ENCODE measurements around the gene ZNF407. TPM values are rescaled to one million over a fixed set of nuclear protein-coding genes. Genes with fewer than 3 reads are reported as not detected.
A peak's percentile ranks its signal among the peaks of the same experiment; 100 is the strongest.

ZNF407 gene
- total and polyA plus RNA-seq, 7 donors: 2.4 to 10.2 (median 7.9) TPM

DNA sequence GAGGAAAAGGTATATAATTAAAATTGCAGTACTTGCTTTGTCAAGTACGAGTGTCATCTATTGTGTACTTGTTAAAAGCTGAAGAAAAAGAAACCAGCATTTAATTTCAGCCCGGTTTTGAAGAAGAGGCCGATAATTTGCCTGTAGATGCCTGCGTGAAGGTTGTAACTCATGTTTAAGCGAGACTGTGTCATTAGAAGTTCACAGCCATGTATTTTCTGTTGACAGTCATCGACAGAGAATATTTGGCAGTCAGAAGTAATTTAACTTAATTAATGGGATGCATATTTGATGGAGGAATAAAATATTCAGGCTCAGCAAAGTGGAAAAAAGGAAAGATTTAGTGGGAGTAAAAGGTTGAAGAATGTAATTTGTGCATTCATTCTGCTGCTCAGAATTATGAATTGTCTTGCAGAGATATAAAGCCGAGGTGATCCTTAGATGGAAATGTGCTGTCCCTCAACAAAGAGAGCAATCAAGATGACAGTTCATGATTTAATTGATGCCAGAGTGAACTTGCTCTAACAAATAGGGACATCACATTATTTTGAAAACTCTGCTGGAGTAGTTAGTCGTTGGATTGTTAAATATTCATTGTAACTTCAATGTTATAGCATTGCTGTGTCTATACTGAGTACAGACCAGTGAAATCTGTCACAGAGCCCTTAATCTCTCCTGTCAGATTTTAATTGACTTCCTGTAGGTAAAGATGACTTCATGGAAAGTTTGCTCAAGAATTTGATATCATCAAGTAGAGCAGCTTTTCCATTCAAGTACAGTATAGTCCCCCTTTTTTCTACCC, 53.9 kb downstream of the ZNF407 start:
- no peak overlapping the region for H3K4me3 ChIP-seq
- no peaks in the 10 kb centered on the region for H3K27me3 ChIP-seq (ENCODE audit: insufficient read depth in 3 of 3, low read length in 2 of 3)
- H3K4me1 ChIP-seq: no peaks in the 10 kb centered on the region
- no peak for ATAC-seq
- WGBS, 3 donors: 76 to 78% (median 77%) methylated on average over 8 of the region's 8 CpGs
- TF ChIP-seq, protein P1, sequence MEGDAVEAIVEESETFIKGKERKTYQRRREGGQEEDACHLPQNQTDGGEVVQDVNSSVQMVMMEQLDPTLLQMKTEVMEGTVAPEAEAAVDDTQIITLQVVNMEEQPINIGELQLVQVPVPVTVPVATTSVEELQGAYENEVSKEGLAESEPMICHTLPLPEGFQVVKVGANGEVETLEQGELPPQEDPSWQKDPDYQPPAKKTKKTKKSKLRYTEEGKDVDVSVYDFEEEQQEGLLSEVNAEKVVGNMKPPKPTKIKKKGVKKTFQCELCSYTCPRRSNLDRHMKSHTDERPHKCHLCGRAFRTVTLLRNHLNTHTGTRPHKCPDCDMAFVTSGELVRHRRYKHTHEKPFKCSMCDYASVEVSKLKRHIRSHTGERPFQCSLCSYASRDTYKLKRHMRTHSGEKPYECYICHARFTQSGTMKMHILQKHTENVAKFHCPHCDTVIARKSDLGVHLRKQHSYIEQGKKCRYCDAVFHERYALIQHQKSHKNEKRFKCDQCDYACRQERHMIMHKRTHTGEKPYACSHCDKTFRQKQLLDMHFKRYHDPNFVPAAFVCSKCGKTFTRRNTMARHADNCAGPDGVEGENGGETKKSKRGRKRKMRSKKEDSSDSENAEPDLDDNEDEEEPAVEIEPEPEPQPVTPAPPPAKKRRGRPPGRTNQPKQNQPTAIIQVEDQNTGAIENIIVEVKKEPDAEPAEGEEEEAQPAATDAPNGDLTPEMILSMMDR (IDR thresholded peaks at IDR 0.05): no peak
- H3K9me3 ChIP-seq: no peaks in the 10 kb centered on the region
- DNase-seq: no peak
- no peak overlapping the region for H3K27ac ChIP-seq
- H3K36me3 ChIP-seq (ENCODE audit: insufficient read depth in 1 of 2, low read depth in 1 of 2): no peaks in the 10 kb centered on the region
- intact Hi-C loops (cut with DNase I): loop anchor here (5.0 to 10.0 kb wide), 4 partner anchors 243 to 1693 kb away; no protein-coding TSS in a partner anchor

DNA sequence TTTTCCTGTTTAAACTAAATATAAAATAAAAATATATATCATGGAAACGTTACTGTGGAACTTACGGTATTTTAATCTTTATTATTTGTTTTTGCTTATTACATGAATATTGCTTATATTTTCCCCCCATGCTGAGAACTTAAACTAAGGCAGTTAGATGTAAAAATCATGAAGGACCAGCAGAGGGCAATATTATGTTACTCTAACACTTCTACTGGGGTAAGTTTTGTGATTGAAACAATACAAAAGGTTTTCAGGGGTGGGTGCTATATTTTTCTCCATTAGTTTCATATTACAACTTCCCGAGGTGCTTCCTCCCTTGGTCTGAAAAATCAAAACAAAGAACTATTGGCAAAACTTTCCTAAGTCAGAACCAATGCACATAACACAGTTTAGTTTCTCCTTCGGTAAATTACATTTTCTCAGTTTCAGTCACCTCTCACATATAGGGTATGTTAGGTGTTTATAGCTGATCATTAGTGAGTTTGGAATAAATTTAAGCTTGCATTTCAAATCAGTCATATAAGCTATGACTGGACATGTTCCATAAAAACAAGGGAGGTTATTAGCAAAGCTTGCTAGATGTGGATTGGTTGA, 54.8 kb downstream of the ZNF407 start:
- Histone ChIP-seq H3K27me3 (ENCODE audit: insufficient read depth in 3 of 3, low read length in 2 of 3) (no peaks in the 10 kb centered on the region), H3K4me3 (no peak overlapping the region), H3K27ac (no peak overlapping the region), H3K9me3 (no peaks in the 10 kb centered on the region), H3K36me3 (ENCODE audit: insufficient read depth in 1 of 2, low read depth in 1 of 2) (peaks cover 0 to 1% of the 10 kb centered on the region in 2 donors), H3K4me1 (no peaks in the 10 kb centered on the region)
- TF ChIP-seq, protein P1 (IDR thresholded peaks at IDR 0.05): peak; percentile 60
- ATAC-seq (peak in 2 of 4 donors; percentile 58 to 70), DNase-seq (no peak)
- 37 to 40% (median 39%) methylated on average over 4 of the region's 4 CpGs for WGBS, 3 donors
- intact Hi-C loops (cut with DNase I): loop anchor here (5.0 to 10.0 kb wide), 4 partner anchors 242 to 1692 kb away; no protein-coding TSS in a partner anchor

DNA sequence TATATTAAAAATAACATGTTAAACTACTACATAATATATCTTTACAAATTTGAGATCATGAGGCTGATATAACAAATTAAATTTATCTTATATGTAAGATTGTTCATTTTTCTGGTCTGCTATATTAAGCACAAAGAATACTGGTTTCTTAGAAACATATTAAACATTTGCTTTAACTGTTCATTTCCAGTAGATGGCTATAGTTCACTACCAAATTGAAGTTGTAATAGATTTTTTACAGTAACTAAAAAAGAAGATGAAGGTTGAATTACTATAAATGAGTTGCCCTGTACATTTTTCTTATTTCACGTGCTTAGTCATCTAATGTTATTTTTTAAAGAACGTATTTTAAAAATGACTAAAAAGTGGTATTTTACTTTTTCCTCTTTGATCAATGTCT, 57.0 kb downstream of the ZNF407 start:
- WGBS, 3 donors: 71 to 75% (median 74%) methylated on average over 2 of the region's 2 CpGs
- TF ChIP-seq, protein P1 (IDR thresholded peaks at IDR 0.05): no peak
- intact Hi-C loops (cut with DNase I): loop anchor here (5.0 to 10.0 kb wide), 4 partner anchors 240 to 1690 kb away; no protein-coding TSS in a partner anchor
- H3K4me3 ChIP-seq: no peak overlapping the region
- ATAC-seq (no peak), DNase-seq (no peak)
- H3K36me3 ChIP-seq (ENCODE audit: insufficient read depth in 1 of 2, low read depth in 1 of 2): peaks cover 0 to 2% of the 10 kb centered on the region in 2 donors
- no peaks in the 10 kb centered on the region for H3K27me3 ChIP-seq (ENCODE audit: insufficient read depth in 3 of 3, low read length in 2 of 3)
- no peak overlapping the region for H3K27ac ChIP-seq
- no peaks in the 10 kb centered on the region for H3K4me1 ChIP-seq
- H3K9me3 ChIP-seq: no peaks in the 10 kb centered on the region

DNA sequence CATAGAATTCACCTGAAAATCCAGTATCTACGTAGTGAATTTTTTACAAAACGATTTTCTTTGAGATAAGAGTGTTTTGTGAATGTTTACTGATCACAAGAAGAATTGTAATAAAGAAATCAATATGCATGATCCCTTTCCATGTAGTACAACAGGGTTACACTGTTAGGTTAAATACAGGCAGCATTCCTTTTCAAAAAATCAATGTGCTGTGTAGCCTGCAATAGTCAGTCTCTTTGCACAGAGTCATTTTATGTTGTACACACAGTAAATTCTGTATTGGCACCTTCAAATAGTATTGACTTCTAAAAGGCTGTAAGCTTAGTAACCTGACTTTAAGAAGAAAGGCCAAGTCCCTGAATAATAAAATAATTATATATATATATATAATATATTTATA, 63.3 kb downstream of the ZNF407 start:
- WGBS, 3 donors: 92 to 100% (median 96%) methylated on average over 2 of the region's 2 CpGs
- intact Hi-C loops (cut with DNase I): no loop called here
- Histone ChIP-seq H3K27me3 (ENCODE audit: insufficient read depth in 3 of 3, low read length in 2 of 3) (no peaks in the 10 kb centered on the region), H3K9me3 (no peaks in the 10 kb centered on the region), H3K36me3 (ENCODE audit: insufficient read depth in 1 of 2, low read depth in 1 of 2) (peaks cover 0 to 2% of the 10 kb centered on the region in 2 donors), H3K27ac (no peak overlapping the region), H3K4me3 (no peak overlapping the region), H3K4me1 (no peaks in the 10 kb centered on the region)
- no peak for ATAC-seq
- DNase-seq: no peak
- TF ChIP-seq, protein P1 (IDR thresholded peaks at IDR 0.05): no peak

All from psoas muscle (tissue), 8 donors.